ENCODE measurements around the gene TUBG1.
A peak's percentile ranks its signal among the peaks of the same experiment; 100 is the strongest.

Gene TUBG1

GRCh38 chr17:42609182-42609813 lies at the start of gene TUBG1, which contains the start of gene RETREG3:
Gene TUBG1, plus strand, starts transcription at chr17:42609683. Its CDS starts 55 bp downstream, at chr17:42609738.
Gene RETREG3, minus strand, starts transcription at chr17:42609374. Its CDS starts 50 bp downstream, at chr17:42609324.
- FAIRE-seq (peak; percentile 100), DNase-seq (ENCODE audit: extremely low spot score, insufficient read length, low read depth) (peak; percentile 98)

DNA sequence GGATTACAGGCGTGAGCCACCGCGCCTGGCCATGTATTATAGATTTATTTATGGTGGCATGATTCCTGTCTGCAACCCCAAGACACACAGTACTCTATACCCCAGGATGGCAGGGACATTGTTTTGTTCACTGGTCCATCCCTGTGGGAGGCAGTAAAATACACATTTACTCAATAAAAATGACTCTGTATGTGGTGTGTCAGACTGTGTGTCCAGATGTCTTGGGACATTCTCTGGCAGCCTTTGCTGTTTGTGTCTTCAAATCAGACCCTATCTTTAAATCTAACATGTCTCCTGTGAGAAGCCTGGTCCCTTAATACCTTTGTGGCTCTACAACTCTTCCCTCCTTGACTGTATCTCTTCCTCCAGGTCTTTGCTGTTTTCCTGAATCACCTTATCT lies 49.2 kb upstream of the TUBG1 start:
- DNase-seq (ENCODE audit: extremely low spot score, insufficient read length, low read depth) (no peak), FAIRE-seq (no peak)

DNA sequence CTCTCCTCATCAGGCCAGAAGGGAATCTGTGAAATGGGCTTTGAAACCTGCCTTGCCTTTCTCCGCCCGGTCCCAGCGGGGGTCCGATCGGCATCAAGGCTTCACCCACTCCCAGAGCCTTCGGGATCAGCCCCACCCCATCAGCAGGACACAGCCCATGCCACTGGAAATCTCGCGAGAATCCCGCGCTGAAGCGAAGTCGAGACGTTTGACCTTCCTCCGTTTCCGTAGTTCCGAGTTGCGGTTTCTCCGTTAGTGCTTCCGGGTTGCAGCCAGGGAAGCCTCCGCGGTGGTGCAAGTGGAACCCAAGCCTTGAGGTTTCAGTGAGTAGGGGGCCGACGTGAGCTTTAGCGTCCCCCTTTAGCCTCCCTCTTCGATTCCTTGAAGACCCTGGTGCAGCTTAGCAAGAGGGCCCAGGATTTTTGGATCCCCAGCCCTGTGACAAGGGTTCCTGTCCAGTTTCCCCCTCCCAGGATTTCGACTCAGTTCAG lies 47.5 kb upstream of the TUBG1 start, which contains the start of gene COASY:
TSS of gene COASY (plus strand) at position 252 of the 491 bp plus-strand sequence. CDS start 475 bp downstream, outside the sequence.
- peak; percentile 93 for FAIRE-seq
- DNase-seq (ENCODE audit: extremely low spot score, insufficient read length, low read depth): peak; percentile 96

GRCh38 chr17:42562388-42563142 lies 46.9 kb upstream of the TUBG1 start:
- FAIRE-seq (no peak), DNase-seq (ENCODE audit: extremely low spot score, insufficient read length, low read depth) (no peak)

DNA sequence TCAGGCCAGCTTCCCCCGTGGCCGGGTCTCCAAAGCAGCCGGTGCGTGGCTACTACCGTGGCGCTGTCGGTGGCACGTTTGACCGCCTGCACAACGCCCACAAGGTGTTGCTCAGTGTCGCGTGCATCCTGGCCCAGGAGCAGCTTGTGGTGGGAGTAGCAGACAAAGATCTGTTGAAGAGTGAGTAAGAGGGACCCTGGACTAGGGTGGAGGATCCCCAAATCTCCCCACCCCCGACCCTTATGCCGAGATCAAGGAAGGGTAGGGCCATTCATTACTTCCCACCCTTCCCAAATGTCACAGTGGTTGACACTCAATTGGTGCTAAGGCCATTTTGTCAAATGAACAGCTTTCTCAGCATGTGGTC lies 46.4 kb upstream of the TUBG1 start:
- no peak for FAIRE-seq
- DNase-seq (ENCODE audit: extremely low spot score, insufficient read length, low read depth): no peak

DNA sequence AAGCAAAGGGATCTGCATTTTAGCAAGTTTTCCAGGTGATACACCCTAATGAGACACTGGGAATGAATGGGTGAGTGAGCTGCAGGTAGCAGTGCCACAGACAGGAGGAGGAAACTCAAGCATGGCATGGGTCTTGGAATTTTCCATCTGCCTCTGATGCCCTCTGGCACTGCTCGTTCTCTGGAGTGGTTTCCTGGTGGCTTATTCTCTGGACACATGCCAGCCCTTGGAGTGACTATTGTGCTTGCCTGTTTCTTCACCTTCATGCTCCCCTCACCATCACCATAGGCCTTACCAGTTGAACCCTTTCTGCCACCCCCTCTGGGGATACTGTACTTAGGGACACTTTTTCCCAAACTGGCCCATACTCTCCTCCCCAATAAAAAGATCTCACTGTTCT lies 45.9 kb upstream of the TUBG1 start:
- FAIRE-seq (no peak), DNase-seq (ENCODE audit: extremely low spot score, insufficient read length, low read depth) (no peak)

GRCh38 chr17:42563950-42564349 lies 45.5 kb upstream of the TUBG1 start:
- FAIRE-seq (no peak), DNase-seq (ENCODE audit: extremely low spot score, insufficient read length, low read depth) (no peak)

- FAIRE-seq: no peak
- no peak for DNase-seq (ENCODE audit: extremely low spot score, insufficient read length, low read depth)
Measured at GRCh38 chr17:42564815-42565522, 44.5 kb upstream of the TUBG1 start.

GRCh38 chr17:42565523-42566214 lies 43.8 kb upstream of the TUBG1 start:
- DNase-seq (ENCODE audit: extremely low spot score, insufficient read length, low read depth) (no peak), FAIRE-seq (no peak)

DNA sequence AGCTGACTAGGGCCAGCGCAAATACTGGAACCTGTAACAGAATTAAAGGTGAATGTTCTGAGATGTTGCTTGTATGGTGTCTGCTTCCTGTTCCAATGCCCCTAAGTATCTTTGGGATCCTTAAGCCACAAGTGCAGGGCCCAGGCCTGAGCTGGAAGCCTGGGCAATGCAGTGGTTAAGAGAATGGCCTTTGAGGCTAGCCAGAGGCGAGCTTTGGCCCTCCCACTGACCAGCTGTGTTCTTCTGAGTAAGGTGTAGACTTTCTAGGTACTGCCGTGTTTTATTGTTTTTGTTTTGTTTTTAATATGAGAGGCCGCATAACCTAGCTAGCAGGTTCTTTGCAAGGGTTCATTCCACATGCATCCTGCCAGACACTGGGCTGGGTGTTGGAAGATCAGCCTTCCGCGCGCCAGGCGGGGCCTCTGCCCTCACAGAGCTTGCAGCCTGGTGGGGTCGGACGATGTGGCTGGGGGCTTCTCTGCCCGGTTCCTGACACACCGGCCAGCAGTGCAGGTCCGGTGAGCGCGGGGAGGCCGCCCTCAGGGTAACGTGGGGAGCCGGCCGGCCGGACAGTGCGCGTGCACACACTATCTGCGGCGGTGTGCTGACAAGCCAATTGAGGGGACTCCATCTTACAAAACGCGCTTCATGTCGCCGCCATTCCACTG lies 43.1 kb upstream of the TUBG1 start:
- no peak for DNase-seq (ENCODE audit: extremely low spot score, insufficient read length, low read depth)
- no peak for FAIRE-seq

- DNase-seq (ENCODE audit: extremely low spot score, insufficient read length, low read depth): peak; percentile 100
- FAIRE-seq: peak; percentile 95
Measured at GRCh38 chr17:42566883-42567573, 42.5 kb upstream of the TUBG1 start, which contains the start of gene MLX. Gene MLX, plus strand, starts transcription at chr17:42567100. Its CDS starts 25 bp downstream, at chr17:42567125.

- no peak for FAIRE-seq
- no peak for DNase-seq (ENCODE audit: extremely low spot score, insufficient read length, low read depth)
Measured at GRCh38 chr17:42568341-42569111, 41.0 kb upstream of the TUBG1 start.

GRCh38 chr17:42571435-42572225 lies 37.9 kb upstream of the TUBG1 start:
- FAIRE-seq: no peak

GRCh38 chr17:42573095-42573494 lies 36.4 kb upstream of the TUBG1 start:
- DNase-seq (ENCODE audit: extremely low spot score, insufficient read length, low read depth) (no peak), FAIRE-seq (no peak)

More at GRCh38 chr17:42571435-42572225, 37.9 kb upstream of the TUBG1 start:
- no peak for DNase-seq (ENCODE audit: extremely low spot score, insufficient read length, low read depth)

DNA sequence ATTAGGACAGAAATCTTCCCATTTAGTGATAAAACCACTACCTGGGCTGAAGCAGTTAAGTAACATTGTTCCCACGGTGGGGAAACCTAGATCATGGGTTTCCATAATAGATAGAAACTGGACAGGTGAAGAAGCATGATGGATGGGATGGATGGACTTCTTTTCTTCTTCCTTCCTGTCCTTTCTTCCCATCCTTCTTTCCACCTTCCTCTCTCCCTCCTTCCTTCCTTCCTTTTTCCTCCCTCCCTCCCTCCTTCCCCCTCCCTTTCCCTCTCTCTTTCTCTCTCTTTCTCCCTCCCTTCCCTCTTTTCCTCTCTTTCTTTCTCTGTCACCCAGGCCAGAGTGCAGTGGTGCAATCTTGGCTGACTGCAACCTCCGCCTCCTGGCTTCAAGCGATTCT lies 35.0 kb upstream of the TUBG1 start:
- DNase-seq (ENCODE audit: extremely low spot score, insufficient read length, low read depth): no peak
- FAIRE-seq: no peak

DNA sequence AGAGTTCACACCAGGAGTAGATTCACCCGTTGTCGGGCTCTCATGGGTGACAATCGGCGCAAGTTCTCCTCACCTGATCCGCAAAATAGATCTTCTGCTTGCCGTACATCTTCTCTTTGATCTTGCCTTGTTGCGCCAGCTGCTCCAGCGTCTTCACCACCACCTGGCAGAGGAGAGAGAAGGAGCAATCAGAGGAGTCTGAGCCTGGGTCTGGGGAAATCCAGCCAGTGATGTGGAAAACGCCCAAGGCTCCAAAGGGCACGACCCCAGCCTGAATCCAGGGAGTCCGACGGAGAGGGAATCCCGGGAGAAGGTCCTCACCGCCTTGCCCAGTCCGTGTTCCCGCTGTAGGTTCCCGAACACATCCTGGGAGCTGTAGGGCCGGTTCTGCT lies 32.3 kb upstream of the TUBG1 start:
- DNase-seq (ENCODE audit: extremely low spot score, insufficient read length, low read depth): no peak
- FAIRE-seq: no peak

GRCh38 chr17:42577532-42578281 lies 31.8 kb upstream of the TUBG1 start, which contains the start of gene PSMC3IP:
Gene PSMC3IP, minus strand, starts transcription at chr17:42577729. Its CDS starts 43 bp downstream, at chr17:42577686.
- FAIRE-seq (peak; percentile 95), DNase-seq (ENCODE audit: extremely low spot score, insufficient read length, low read depth) (peak; percentile 94)

Data from GM18507 (cell line).